Effector CD4-positive, alpha-beta T cell (primary cell): Measurements from ENCODE around the gene HERPUD2.

Source experiments
- DNase-seq: peaks from one replicate; pipeline ENCODE4 v3.0.0-alpha.2; 2020
- total RNA-seq: gene quantifications from one replicate; lab custom pipeline; 2026; lab: John Stamatoyannopoulos, UW

Gene HERPUD2
- 189 reads per million, percentile 92 among the genes with 10 or more reads in this experiment for total RNA-seq

- peak; percentile 91 for DNase-seq
These were observed at the start of gene HERPUD2 for GRCh38 chr7:35694784-35695472. HERPUD2 (minus strand) TSS chr7:35695135; CDS start chr7:35694330, 805 bp downstream.

- no peak for DNase-seq
These were observed 44.0 kb upstream of the HERPUD2 start for GRCh38 chr7:35738889-35739288.

GRCh38 chr7:35736725-35737124, 41.8 kb upstream of the HERPUD2 start:
- DNase-seq, result no peak

GRCh38 chr7:35735396-35735795, 40.5 kb upstream of the HERPUD2 start:
- no peak for DNase-seq

GRCh38 chr7:35734001-35734483, 39.1 kb upstream of the HERPUD2 start:
- no peak for DNase-seq

- DNase-seq, result no peak
These were observed 36.4 kb upstream of the HERPUD2 start for GRCh38 chr7:35731349-35731748.

- peak; percentile 29 for DNase-seq
These were observed 34.3 kb upstream of the HERPUD2 start for GRCh38 chr7:35729061-35729783.

- DNase-seq, result no peak
These were observed 33.6 kb upstream of the HERPUD2 start for GRCh38 chr7:35728412-35729060.

- no peak for DNase-seq
These were observed 32.6 kb upstream of the HERPUD2 start for GRCh38 chr7:35727571-35727970.

GRCh38 chr7:35726654-35727053, 31.7 kb upstream of the HERPUD2 start:
- no peak for DNase-seq

GRCh38 chr7:35725280-35725680, 30.3 kb upstream of the HERPUD2 start:
- DNase-seq, result peak; percentile 63

- DNase-seq, result no peak
These were observed 28.1 kb upstream of the HERPUD2 start for GRCh38 chr7:35723011-35723410.

- DNase-seq, result no peak
These were observed 27.3 kb upstream of the HERPUD2 start for GRCh38 chr7:35722054-35722849.

GRCh38 chr7:35721288-35721687, 26.4 kb upstream of the HERPUD2 start:
- no peak for DNase-seq

GRCh38 chr7:35720849-35721248, 25.9 kb upstream of the HERPUD2 start:
- no peak for DNase-seq

- no peak for DNase-seq
These were observed 25.1 kb upstream of the HERPUD2 start for GRCh38 chr7:35720032-35720431.

- DNase-seq, result no peak
These were observed 23.1 kb upstream of the HERPUD2 start for GRCh38 chr7:35718047-35718446.

- no peak for DNase-seq
These were observed 22.6 kb upstream of the HERPUD2 start for GRCh38 chr7:35717516-35717915.

- no peak for DNase-seq
These were observed 22.1 kb upstream of the HERPUD2 start for GRCh38 chr7:35717013-35717412.

- DNase-seq, result no peak
These were observed 21.3 kb upstream of the HERPUD2 start for GRCh38 chr7:35716038-35716803.

GRCh38 chr7:35714862-35715261, 19.9 kb upstream of the HERPUD2 start:
- DNase-seq, result no peak

GRCh38 chr7:35714407-35714806, 19.5 kb upstream of the HERPUD2 start:
- no peak for DNase-seq
